Measurements from ENCODE around the gene TFB2M.

TFB2M gene

GRCh38 chr1:246512635-246513034 lies 53.4 kb downstream of the TFB2M start:
- no peak for DNase-seq

DNA sequence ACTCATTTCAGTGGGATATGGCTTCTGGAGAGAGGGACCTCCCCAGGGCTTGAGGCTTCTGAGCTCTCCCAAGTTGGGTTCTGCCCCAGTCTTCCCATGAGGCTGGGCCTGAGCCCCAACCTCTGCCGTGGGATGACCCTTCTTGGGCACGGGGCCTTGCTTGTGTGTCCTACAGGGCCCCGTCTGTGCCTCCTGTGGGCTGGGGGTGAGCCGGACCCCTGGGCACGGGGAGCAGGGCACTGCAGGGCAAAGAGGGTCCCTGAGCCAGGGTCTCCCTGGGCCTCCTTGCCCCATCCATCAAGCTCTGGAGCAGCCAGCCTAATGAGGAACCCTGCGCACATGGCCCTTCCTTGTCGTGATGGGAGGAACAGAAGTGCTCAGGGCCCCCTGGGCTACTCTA lies 53.8 kb downstream of the TFB2M start:
- no peak for DNase-seq

- no peak for DNase-seq
These were observed 54.9 kb downstream of the TFB2M start for GRCh38 chr1:246511203-246511602.

GRCh38 chr1:246510147-246511030 lies 55.7 kb downstream of the TFB2M start:
- DNase-seq = no peak

- DNase-seq = no peak
These were observed 57.0 kb downstream of the TFB2M start for GRCh38 chr1:246508897-246509688.

DNA sequence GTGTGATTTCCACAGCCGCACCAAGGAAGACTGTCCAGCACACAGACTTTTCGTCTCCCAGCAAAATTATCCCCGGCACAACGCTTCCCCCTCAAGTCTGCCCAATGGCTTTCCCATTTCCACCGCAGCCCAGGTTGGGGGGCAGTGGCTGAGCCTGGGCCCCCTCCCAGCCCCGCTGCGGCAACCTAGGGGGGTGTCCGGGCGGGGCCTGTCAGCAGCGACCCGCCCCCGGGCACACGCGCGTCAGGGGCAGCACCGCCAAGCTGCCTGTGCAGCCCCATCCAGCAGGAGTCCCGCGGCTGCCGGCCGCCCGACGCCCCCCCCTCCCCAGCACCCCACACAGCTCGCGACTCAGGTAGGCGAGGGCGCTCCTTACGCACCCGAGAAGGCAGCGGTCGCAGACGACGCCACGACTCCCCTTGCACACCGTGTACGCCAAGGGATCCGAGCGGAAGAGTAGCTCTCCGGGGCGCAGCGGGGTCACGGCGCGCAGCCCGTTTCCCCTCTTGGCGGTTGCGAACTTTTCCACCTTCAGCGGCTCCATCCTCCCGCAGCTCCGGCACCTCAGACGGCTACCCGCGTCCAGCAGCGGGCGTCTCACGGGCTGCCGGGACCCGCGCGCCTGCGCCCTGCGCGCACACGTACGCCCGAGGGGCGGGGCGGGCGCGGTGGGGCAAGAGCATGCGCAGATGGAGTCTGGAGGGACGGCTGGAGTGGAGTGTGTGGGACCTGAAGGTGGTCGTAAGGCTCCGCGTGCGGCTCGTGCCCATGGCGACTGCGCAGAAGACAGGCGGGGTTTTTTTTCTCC lies 59.2 kb downstream of the TFB2M start, which contains the start of gene SMYD3:
Gene SMYD3 (minus strand): TSS at position 606 of the 808 bp plus-strand sequence.
- DNase-seq = peak; percentile 57

- no peak for DNase-seq
These were observed 59.7 kb downstream of the TFB2M start for GRCh38 chr1:246506367-246506673.

- no peak for DNase-seq
These were observed 62.7 kb downstream of the TFB2M start for GRCh38 chr1:246503341-246503740.

DNA sequence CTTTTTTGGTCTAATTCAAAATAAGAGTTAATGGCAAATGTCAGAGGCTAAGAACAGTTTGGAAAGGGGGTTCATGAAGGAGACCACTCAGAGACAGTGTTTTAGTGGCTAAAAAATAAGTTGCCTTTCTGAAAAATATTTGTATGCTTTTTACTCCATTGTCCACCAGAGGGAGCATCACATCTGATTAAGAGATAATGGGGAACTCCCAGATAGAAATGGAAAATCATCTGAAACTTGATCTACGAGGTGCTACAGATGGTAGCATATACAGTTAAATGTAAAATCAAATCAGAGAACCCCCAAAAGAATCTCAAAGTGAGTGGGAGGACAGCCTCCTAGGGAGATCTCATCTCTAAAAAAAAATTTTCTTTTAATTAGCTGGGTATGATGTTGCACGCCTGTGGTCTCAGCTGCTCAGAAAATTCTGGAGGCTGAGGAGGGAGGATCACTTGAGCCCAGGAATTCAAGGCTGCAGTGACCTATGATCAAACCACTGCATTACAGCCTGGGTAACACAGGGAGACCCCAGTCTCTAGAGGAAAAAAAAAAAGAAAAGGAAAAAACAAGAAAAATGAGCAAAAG lies 68.6 kb downstream of the TFB2M start:
- peak; percentile 47 for DNase-seq

- peak; percentile 44 for DNase-seq
These were observed 73.3 kb downstream of the TFB2M start for GRCh38 chr1:246492611-246493245.

DNA sequence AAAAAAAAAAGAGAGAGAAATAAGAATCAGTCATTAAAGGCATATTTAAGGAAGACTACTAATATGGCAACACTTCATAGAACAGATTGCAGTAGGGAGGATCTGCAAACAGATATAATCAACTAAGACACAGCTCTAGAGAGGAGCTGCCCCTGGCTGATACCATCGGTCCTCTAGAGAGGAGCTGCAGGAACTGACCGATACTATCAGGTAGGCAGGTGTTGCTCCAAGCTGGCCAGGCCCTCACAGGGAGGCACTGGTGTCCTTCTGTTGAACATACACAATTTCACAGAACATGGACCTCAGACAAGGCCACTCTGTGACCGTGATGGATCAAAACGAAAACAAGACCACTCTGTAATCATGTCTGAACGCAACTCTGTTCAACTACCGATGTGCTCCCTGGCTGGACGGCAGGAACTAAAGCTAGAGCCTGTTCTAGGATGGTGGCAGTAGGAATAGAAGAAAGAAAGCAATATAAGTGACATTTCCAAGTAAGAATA lies 74.5 kb downstream of the TFB2M start:
- DNase-seq = no peak
